Measurements from ENCODE around the gene CRLF2. TPM values are rescaled to one million over a fixed set of nuclear protein-coding genes. Genes with fewer than 3 reads are reported as not detected.
A peak's percentile ranks its signal among the peaks of the same experiment; 100 is the strongest.

The CRLF2 gene
- total and polyA plus RNA-seq, 2 experiments from 2014 or later, result not detected

- no peaks in the 10 kb centered on the region for H3K79me2 ChIP-seq (replicated peaks; ENCODE audit: insufficient read depth)
- ATAC-seq (no peak), DNase-seq (ENCODE audit: low spot score) (no peak)
Measured at GRCh38 chrX:1165535-1166196, 46.8 kb downstream of the CRLF2 start.

GRCh38 chrX:1164322-1165288 lies 47.8 kb downstream of the CRLF2 start:
- no peak overlapping the region for H3K27ac ChIP-seq (ENCODE audit: low read depth)
- H3F3A ChIP-seq (replicated peaks; ENCODE audit: low read depth), result peaks cover 20% of the 10 kb centered on the region
- peaks cover 80% of the 10 kb centered on the region for H3K9me3 Mint-ChIP-seq
- H3K27me3 Mint-ChIP-seq (ENCODE audit: insufficient read depth, low read depth, poor library complexity), result peaks cover 25% of the 10 kb centered on the region
- peaks cover 14% of the 10 kb centered on the region for H3K4me1 ChIP-seq (ENCODE audit: insufficient read depth)
- no peak overlapping the region for H3K4me3 ChIP-seq
- no peaks in the 10 kb centered on the region; the same call in 1 of the 2 replicates for H3K36me3 ChIP-seq (ENCODE audit: insufficient read depth)
- ATAC-seq (no peak), DNase-seq (ENCODE audit: low spot score) (peak; percentile 44)
- no peak overlapping the region for H3K4me3 Mint-ChIP-seq
- peaks cover 4% of the 10 kb centered on the region; the same call in 1 of the 2 replicates for H3K9me2 ChIP-seq (ENCODE audit: insufficient read depth)
- no peaks in the 10 kb centered on the region for H3K27me3 ChIP-seq (ENCODE audit: insufficient read depth)
- no peak overlapping the region for H3K27ac Mint-ChIP-seq
- no peaks in the 10 kb centered on the region for H4K20me1 ChIP-seq (replicated peaks; ENCODE audit: insufficient read depth)
- TF ChIP-seq ETS1 (IDR thresholded peaks at IDR 0.05) (no peak), ZNF331 (CRISPR knock-in tag; IDR thresholded peaks at IDR 0.05; ENCODE audit: low read depth) (no peak)
- H2AFZ ChIP-seq, result no peak overlapping the region
- H3K4me1 Mint-ChIP-seq, result no peaks in the 10 kb centered on the region; the same call in 2 of the 3 replicates
- H3K79me2 ChIP-seq (replicated peaks; ENCODE audit: insufficient read depth), result no peaks in the 10 kb centered on the region
- H3K4me2 ChIP-seq, result peak overlapping the region; percentile 66; the same call in 1 of the 2 replicates
- peaks cover 46% of the 10 kb centered on the region for H3K36me3 Mint-ChIP-seq (ENCODE audit: low read depth)

More at GRCh38 chrX:1165535-1166196, 46.8 kb downstream of the CRLF2 start:
- Histone ChIP-seq H3K9me2 (ENCODE audit: insufficient read depth) (peaks cover 4% of the 10 kb centered on the region; the same call in 1 of the 2 replicates), H3K4me1 (ENCODE audit: insufficient read depth) (peaks cover 24% of the 10 kb centered on the region), H3K4me2 (no peak overlapping the region), H3K27me3 (ENCODE audit: insufficient read depth) (no peaks in the 10 kb centered on the region), H3K4me3 (no peak overlapping the region), H2AFZ (no peak overlapping the region), H4K20me1 (replicated peaks; ENCODE audit: insufficient read depth) (no peaks in the 10 kb centered on the region), H3K36me3 (ENCODE audit: insufficient read depth) (no peaks in the 10 kb centered on the region; the same call in 1 of the 2 replicates), H3K27ac (ENCODE audit: low read depth) (no peak overlapping the region), H3F3A (replicated peaks; ENCODE audit: low read depth) (peaks cover 9% of the 10 kb centered on the region)
- TF ChIP-seq STAT1 (IDR thresholded peaks at IDR 0.05; ENCODE audit: unreplicated experiment), result no peak
- no peak for TF ChIP-seq POLR2AphosphoS5 (IDR thresholded peaks at IDR 0.05; ENCODE audit: low read depth)
- Mint-ChIP-seq H3K27me3 (ENCODE audit: insufficient read depth, low read depth, poor library complexity) (peaks cover 16% of the 10 kb centered on the region), H3K27ac (no peak overlapping the region), H3K9me3 (peaks cover 80% of the 10 kb centered on the region), H3K36me3 (ENCODE audit: low read depth) (peaks cover 41% of the 10 kb centered on the region), H3K4me3 (no peak overlapping the region), H3K4me1 (no peaks in the 10 kb centered on the region; the same call in 2 of the 3 replicates)

GRCh38 chrX:1163231-1163630 lies 49.2 kb downstream of the CRLF2 start:
- Histone ChIP-seq H4K20me1 (replicated peaks; ENCODE audit: insufficient read depth) (no peaks in the 10 kb centered on the region), H3K36me3 (ENCODE audit: insufficient read depth) (no peaks in the 10 kb centered on the region; the same call in 1 of the 2 replicates), H3K27me3 (ENCODE audit: insufficient read depth) (no peaks in the 10 kb centered on the region), H3K4me1 (ENCODE audit: insufficient read depth) (peaks cover 14% of the 10 kb centered on the region), H3K4me3 (no peak overlapping the region), H2AFZ (no peak overlapping the region), H3F3A (replicated peaks; ENCODE audit: low read depth) (peaks cover 24% of the 10 kb centered on the region), H3K9me2 (ENCODE audit: insufficient read depth) (peaks cover 4% of the 10 kb centered on the region; the same call in 1 of the 2 replicates), H3K4me2 (no peak overlapping the region), H3K79me2 (replicated peaks; ENCODE audit: insufficient read depth) (no peaks in the 10 kb centered on the region), H3K27ac (ENCODE audit: low read depth) (no peak overlapping the region)
- Mint-ChIP-seq H3K27ac (no peak overlapping the region), H3K4me3 (no peak overlapping the region), H3K4me1 (no peaks in the 10 kb centered on the region), H3K36me3 (ENCODE audit: low read depth) (peaks cover 46% of the 10 kb centered on the region), H3K9me3 (peaks cover 82% of the 10 kb centered on the region), H3K27me3 (ENCODE audit: insufficient read depth, low read depth, poor library complexity) (peaks cover 29% of the 10 kb centered on the region)
- DNase-seq (ENCODE audit: low spot score), result no peak
- ATAC-seq, result no peak
- TF ChIP-seq CTCF (conservative IDR thresholded peaks at IDR 0.05; ENCODE audit: low read depth in 2 of 2) (no peak), ZNF331 (CRISPR knock-in tag; IDR thresholded peaks at IDR 0.05; ENCODE audit: low read depth) (no peak), ZNF114 (CRISPR knock-in tag; IDR thresholded peaks at IDR 0.05) (no peak), EZH2phosphoT487 (IDR thresholded peaks at IDR 0.05; ENCODE audit: unreplicated experiment) (no peak), CREB1 (CRISPR knock-in tag; IDR thresholded peaks at IDR 0.05; ENCODE audit: low read depth) (no peak), POLR2AphosphoS5 (IDR thresholded peaks at IDR 0.05; ENCODE audit: low read depth) (no peak), REST (IDR thresholded peaks at IDR 0.05; ENCODE audit: unreplicated experiment) (no peak), NANOG (IDR thresholded peaks at IDR 0.05; ENCODE audit: borderline replicate concordance) (no peak)

Data from GM23338 (cell line).